PFSK-1 (cell line): ENCODE measurements around the gene ANKFY1.

Experiments used
- FOXP2 ChIP-seq: optimal IDR thresholded peaks from 2 replicates; pipeline ENCODE3; 2011; ENCODE audit warnings: borderline replicate concordance, control low read depth, inconsistent platforms; ENCODE audit not compliant: insufficient read depth; ENCODE audit errors: extremely low read length, extremely low read depth
- POLR2AphosphoS5 ChIP-seq: IDR thresholded peaks from 2 replicates; pipeline ENCODE4 v1.6.1; 2012; ENCODE audit warnings: low read depth, mild to moderate bottlenecking, control low read depth, low read length, moderate library complexity
- REST ChIP-seq, 2 experiments: IDR thresholded peaks; 2 replicates each; pipeline versions ENCODE4 v1.6.1 to v1.8.0; 2011 to 2012; ENCODE audit warnings: low read depth in 2 of 2, low read length in 2 of 2, control low read depth in 1 of 2, inconsistent platforms in 1 of 2, mild to moderate bottlenecking in 1 of 2, moderate library complexity in 1 of 2; ENCODE audit not compliant: insufficient read depth in 1 of 2
- SIN3A ChIP-seq: IDR thresholded peaks from 2 replicates; pipeline ENCODE4 v1.6.1; 2012; ENCODE audit warnings: mild to moderate bottlenecking, low read length, moderate library complexity, borderline replicate concordance; ENCODE audit not compliant: insufficient read depth
- TAF1 ChIP-seq: IDR thresholded peaks from 2 replicates; pipeline ENCODE4 v1.6.1; 2012; ENCODE audit warnings: low read length, control low read depth, borderline replicate concordance; ENCODE audit not compliant: insufficient read depth

Gene ANKFY1

GRCh38 chr17:4208238-4208637 is 55.5 kb downstream of the ANKFY1 start:
- TF ChIP-seq SIN3A (no peak), POLR2AphosphoS5 (no peak), REST (IDR thresholded peaks at IDR 0.05; ENCODE audit: insufficient read depth in 1 of 2, low read depth in 2 of 2, low read length in 2 of 2) (no peak), TAF1 (no peak), FOXP2 (no peak)

GRCh38 chr17:4206962-4207361 is 56.8 kb downstream of the ANKFY1 start:
- no peak for TF ChIP-seq SIN3A
- TF ChIP-seq REST (IDR thresholded peaks at IDR 0.05; ENCODE audit: insufficient read depth in 1 of 2, low read depth in 2 of 2, low read length in 2 of 2) = no peak
- no peak for TF ChIP-seq FOXP2
- no peak for TF ChIP-seq POLR2AphosphoS5

- no peak for TF ChIP-seq SIN3A
- TF ChIP-seq REST (IDR thresholded peaks at IDR 0.05; ENCODE audit: insufficient read depth in 1 of 2, low read depth in 2 of 2, low read length in 2 of 2) = no peak
- no peak for TF ChIP-seq POLR2AphosphoS5
- TF ChIP-seq FOXP2 = no peak
- no peak for TF ChIP-seq TAF1
Observed at GRCh38 chr17:4205917-4206316, 57.9 kb downstream of the ANKFY1 start.

- no peak for TF ChIP-seq SIN3A
- TF ChIP-seq REST (IDR thresholded peaks at IDR 0.05; ENCODE audit: insufficient read depth in 1 of 2, low read depth in 2 of 2, low read length in 2 of 2) = no peak
- no peak for TF ChIP-seq FOXP2
- no peak for TF ChIP-seq TAF1
- TF ChIP-seq POLR2AphosphoS5 = no peak
Observed at GRCh38 chr17:4204710-4205173, 59.0 kb downstream of the ANKFY1 start.

GRCh38 chr17:4204190-4204589 is 59.6 kb downstream of the ANKFY1 start:
- TF ChIP-seq FOXP2 = no peak
- TF ChIP-seq TAF1 = no peak
- TF ChIP-seq REST (IDR thresholded peaks at IDR 0.05; ENCODE audit: insufficient read depth in 1 of 2, low read depth in 2 of 2, low read length in 2 of 2) = no peak
- TF ChIP-seq SIN3A = no peak
- TF ChIP-seq POLR2AphosphoS5 = no peak
